H1 (cell line): ENCODE results near the gene CDC37. TPM values are rescaled to one million over a fixed set of nuclear protein-coding genes. Genes with fewer than 3 reads are reported as not detected.

ENCODE experiments used
- ASH2L ChIP-seq: fragments of 200-600, 300-600 bp; sonication (generic); IDR thresholded peaks from one replicate; pipeline ENCODE4 v1.7.1; 2017; ENCODE audit warnings: low read length
- EZH2 ChIP-seq: fragments of 200-600 bp; sonication (generic); IDR thresholded peaks from 2 replicates; pipeline ENCODE4 v1.7.1; 2012; ENCODE audit warnings: low read depth, mild to moderate bottlenecking, moderate library complexity, low read length, inconsistent platforms; ENCODE audit not compliant: severe bottlenecking
- KDM4A ChIP-seq: IDR thresholded peaks from one replicate; pipeline ENCODE4 v1.7.1; 2012; ENCODE audit warnings: low read depth, mild to moderate bottlenecking, moderate library complexity, low read length, inconsistent platforms; ENCODE audit not compliant: severe bottlenecking
- RAD21 ChIP-seq, 2 experiments: IDR thresholded peaks in 1 of 2; conservative IDR thresholded peaks in 1 of 2; 2 replicates each; pipeline ENCODE4 v1.6.1; 2011; ENCODE audit warnings: low read depth in 2 of 2, low read length in 2 of 2, improper control_type of control experiment in 1 of 2, inconsistent platforms in 1 of 2, mild to moderate bottlenecking in 1 of 2, moderate library complexity in 1 of 2
- polyA plus RNA-seq, 7 experiments: library from polyadenylated mRNA; depleted of rRNA in 3 of 7; stranded (reverse) in 5 of 7; unstranded in 2 of 7; fragments of >200 nt in 5 of 7; fragments of 200-250 nt in 2 of 7; gene quantifications; 1 replicate in 5 of 7; 2 replicates in 1 of 7; 4 replicates in 1 of 7; pipeline versions ENCODE4 v1.2.1 to v1.2.3, GENCODE V29; 2011 to 2013; ENCODE audit warnings: missing spikeins in 2 of 7, mixed read lengths in 2 of 7
- total RNA-seq: library from RNA; stranded (reverse); fragmentation: NEBNext Ultra II Directional; extraction: Animal tissue kit (Norgen Biotek cat#: 25700); gene quantifications from 2 replicates; pipeline ENCODE4 v1.2.1, GENCODE V29; 2021
- TF ChIP-seq, protein P1 (sequence below): fragments of 300-600 bp; sonication (generic); IDR thresholded peaks from 2 replicates; pipeline ENCODE4 v1.7.1; 2012; ENCODE audit warnings: low read length, moderate library complexity, mild to moderate bottlenecking, inconsistent platforms; ENCODE audit not compliant: insufficient replicate concordance

Gene CDC37
- total and polyA plus RNA-seq, 2 of the 8 experiments (the other 6 are each of a cell fraction or from before 2014, with no cell fraction given), result 162 to 181 TPM

DNA sequence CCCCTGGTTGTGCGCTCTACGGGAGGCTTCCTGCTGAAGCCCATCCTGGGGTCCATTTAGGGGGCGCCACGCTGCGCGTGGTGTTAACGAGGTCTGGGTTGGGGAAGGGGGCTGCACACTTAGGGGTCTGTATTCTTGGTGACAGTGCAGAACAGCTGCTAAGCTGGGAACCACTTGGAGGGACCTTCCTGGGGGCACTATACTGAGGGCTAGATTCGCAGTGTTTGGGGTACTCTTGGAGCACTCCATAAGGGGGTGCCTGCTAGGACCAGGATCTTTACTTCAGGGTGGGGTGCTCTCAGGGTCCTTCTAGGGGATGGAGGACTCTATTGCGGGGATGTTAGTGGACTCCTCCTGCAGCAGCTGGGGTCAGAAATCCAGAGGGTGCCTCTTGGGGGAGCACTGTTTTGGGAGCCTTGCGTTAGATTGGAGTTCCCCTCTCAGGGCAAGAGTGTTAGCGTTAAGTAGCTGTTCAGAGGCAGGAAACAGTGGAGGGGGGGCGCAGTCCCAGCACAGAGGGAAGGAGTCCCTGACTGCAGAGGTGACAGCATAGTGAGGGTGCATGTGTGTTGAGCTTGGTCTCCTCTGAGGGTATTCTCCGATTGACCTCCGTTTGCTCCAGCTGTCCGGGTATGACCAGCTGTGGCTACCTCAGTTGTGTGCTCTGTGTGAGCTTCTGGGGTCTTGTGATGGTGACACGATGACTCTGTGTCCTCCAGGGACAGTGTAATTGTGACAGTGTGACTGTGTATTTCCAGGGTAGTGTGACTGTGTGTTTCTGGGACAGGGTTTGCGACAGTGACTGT, 18.1 kb upstream of the CDC37 start (continued):
- TF ChIP-seq, protein P1, sequence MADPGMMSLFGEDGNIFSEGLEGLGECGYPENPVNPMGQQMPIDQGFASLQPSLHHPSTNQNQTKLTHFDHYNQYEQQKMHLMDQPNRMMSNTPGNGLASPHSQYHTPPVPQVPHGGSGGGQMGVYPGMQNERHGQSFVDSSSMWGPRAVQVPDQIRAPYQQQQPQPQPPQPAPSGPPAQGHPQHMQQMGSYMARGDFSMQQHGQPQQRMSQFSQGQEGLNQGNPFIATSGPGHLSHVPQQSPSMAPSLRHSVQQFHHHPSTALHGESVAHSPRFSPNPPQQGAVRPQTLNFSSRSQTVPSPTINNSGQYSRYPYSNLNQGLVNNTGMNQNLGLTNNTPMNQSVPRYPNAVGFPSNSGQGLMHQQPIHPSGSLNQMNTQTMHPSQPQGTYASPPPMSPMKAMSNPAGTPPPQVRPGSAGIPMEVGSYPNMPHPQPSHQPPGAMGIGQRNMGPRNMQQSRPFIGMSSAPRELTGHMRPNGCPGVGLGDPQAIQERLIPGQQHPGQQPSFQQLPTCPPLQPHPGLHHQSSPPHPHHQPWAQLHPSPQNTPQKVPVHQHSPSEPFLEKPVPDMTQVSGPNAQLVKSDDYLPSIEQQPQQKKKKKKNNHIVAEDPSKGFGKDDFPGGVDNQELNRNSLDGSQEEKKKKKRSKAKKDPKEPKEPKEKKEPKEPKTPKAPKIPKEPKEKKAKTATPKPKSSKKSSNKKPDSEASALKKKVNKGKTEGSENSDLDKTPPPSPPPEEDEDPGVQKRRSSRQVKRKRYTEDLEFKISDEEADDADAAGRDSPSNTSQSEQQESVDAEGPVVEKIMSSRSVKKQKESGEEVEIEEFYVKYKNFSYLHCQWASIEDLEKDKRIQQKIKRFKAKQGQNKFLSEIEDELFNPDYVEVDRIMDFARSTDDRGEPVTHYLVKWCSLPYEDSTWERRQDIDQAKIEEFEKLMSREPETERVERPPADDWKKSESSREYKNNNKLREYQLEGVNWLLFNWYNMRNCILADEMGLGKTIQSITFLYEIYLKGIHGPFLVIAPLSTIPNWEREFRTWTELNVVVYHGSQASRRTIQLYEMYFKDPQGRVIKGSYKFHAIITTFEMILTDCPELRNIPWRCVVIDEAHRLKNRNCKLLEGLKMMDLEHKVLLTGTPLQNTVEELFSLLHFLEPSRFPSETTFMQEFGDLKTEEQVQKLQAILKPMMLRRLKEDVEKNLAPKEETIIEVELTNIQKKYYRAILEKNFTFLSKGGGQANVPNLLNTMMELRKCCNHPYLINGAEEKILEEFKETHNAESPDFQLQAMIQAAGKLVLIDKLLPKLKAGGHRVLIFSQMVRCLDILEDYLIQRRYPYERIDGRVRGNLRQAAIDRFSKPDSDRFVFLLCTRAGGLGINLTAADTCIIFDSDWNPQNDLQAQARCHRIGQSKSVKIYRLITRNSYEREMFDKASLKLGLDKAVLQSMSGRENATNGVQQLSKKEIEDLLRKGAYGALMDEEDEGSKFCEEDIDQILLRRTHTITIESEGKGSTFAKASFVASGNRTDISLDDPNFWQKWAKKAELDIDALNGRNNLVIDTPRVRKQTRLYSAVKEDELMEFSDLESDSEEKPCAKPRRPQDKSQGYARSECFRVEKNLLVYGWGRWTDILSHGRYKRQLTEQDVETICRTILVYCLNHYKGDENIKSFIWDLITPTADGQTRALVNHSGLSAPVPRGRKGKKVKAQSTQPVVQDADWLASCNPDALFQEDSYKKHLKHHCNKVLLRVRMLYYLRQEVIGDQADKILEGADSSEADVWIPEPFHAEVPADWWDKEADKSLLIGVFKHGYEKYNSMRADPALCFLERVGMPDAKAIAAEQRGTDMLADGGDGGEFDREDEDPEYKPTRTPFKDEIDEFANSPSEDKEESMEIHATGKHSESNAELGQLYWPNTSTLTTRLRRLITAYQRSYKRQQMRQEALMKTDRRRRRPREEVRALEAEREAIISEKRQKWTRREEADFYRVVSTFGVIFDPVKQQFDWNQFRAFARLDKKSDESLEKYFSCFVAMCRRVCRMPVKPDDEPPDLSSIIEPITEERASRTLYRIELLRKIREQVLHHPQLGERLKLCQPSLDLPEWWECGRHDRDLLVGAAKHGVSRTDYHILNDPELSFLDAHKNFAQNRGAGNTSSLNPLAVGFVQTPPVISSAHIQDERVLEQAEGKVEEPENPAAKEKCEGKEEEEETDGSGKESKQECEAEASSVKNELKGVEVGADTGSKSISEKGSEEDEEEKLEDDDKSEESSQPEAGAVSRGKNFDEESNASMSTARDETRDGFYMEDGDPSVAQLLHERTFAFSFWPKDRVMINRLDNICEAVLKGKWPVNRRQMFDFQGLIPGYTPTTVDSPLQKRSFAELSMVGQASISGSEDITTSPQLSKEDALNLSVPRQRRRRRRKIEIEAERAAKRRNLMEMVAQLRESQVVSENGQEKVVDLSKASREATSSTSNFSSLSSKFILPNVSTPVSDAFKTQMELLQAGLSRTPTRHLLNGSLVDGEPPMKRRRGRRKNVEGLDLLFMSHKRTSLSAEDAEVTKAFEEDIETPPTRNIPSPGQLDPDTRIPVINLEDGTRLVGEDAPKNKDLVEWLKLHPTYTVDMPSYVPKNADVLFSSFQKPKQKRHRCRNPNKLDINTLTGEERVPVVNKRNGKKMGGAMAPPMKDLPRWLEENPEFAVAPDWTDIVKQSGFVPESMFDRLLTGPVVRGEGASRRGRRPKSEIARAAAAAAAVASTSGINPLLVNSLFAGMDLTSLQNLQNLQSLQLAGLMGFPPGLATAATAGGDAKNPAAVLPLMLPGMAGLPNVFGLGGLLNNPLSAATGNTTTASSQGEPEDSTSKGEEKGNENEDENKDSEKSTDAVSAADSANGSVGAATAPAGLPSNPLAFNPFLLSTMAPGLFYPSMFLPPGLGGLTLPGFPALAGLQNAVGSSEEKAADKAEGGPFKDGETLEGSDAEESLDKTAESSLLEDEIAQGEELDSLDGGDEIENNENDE, result no peak
- TF ChIP-seq EZH2, result peak; percentile 28
- TF ChIP-seq RAD21 (IDR thresholded peaks at IDR 0.05 in 1 of 2, conservative IDR thresholded peaks at IDR 0.05 in 1 of 2; ENCODE audit: low read depth in 2 of 2, low read length in 2 of 2), result no peak
- no peak for TF ChIP-seq ASH2L
- TF ChIP-seq KDM4A, result no peak
